Tibial nerve (tissue), 3 donors: ENCODE data around the gene CEP43.

Experiments used
- CTCF ChIP-seq, 5 experiments: fragments of 200-600 bp in 3 of 5; fragments of 450-650 bp in 2 of 5; sonication (generic) in 3 of 5; IDR thresholded peaks; one replicate each; pipeline ENCODE4 v1.5.1; 2016 to 2019; ENCODE audit warnings: antibody characterized with exemption in 5 of 5, mild to moderate bottlenecking in 3 of 5, moderate library complexity in 2 of 5
- POLR2A ChIP-seq, 2 donors: fragments of 450-650 bp; IDR thresholded peaks; one replicate each; pipeline ENCODE4 v1.6.1; 2017; ENCODE audit warnings: antibody characterized with exemption in 2 of 2, mild to moderate bottlenecking in 2 of 2, moderate library complexity in 2 of 2

- TF ChIP-seq CTCF (IDR thresholded peaks at IDR 0.05): no peak
- no peak for TF ChIP-seq POLR2A (IDR thresholded peaks at IDR 0.05)
Observed at GRCh38 chr6:166996406-166996805, 2.8 kb upstream of the CEP43 start.
